H1 (cell line): Measurements from ENCODE around the gene SETX.

ENCODE experiments used
- CTCF ChIP-seq, 3 experiments: IDR thresholded peaks; 1 replicate in 2 of 3; 2 replicates in 1 of 3; pipeline versions ENCODE4 v1.5.1 to v1.6.1; 2011; ENCODE audit warnings: low read length in 3 of 3, mild to moderate bottlenecking in 3 of 3, inconsistent platforms in 2 of 3, low read depth in 1 of 3, moderate library complexity in 1 of 3; ENCODE audit not compliant: insufficient read depth in 1 of 3; ENCODE audit errors: control extremely low read depth in 1 of 3
- NANOG ChIP-seq: IDR thresholded peaks from 2 replicates; pipeline ENCODE4 v1.6.1; 2011; ENCODE audit warnings: low read length, low read depth, mild to moderate bottlenecking, inconsistent platforms; ENCODE audit not compliant: insufficient read depth, poor library complexity, severe bottlenecking
- POLR2A ChIP-seq, 2 experiments: IDR thresholded peaks; 1 replicate in 1 of 2; 2 replicates in 1 of 2; pipeline ENCODE4 v1.6.1; 2011; ENCODE audit warnings: low read depth in 2 of 2, low read length in 2 of 2, mild to moderate bottlenecking in 2 of 2; ENCODE audit errors: control extremely low read depth in 1 of 2
- SIX5 ChIP-seq: IDR thresholded peaks from 2 replicates; pipeline ENCODE4 v1.6.1; 2011; ENCODE audit warnings: mild to moderate bottlenecking, low read depth, low read length
- TAF1 ChIP-seq: IDR thresholded peaks from 2 replicates; pipeline ENCODE4 v1.6.1; 2011; ENCODE audit warnings: mild to moderate bottlenecking, low read depth, low read length

- TF ChIP-seq TAF1 (no peak), CTCF (IDR thresholded peaks at IDR 0.05; ENCODE audit: control extremely low read depth in 1 of 3, insufficient read depth in 1 of 3, low read depth in 1 of 3, low read length in 3 of 3) (no peak), POLR2A (IDR thresholded peaks at IDR 0.05; ENCODE audit: control extremely low read depth in 1 of 2, low read depth in 2 of 2, low read length in 2 of 2) (no peak), NANOG (no peak), SIX5 (no peak)
Measured at GRCh38 chr9:132324425-132324824, 30.4 kb downstream of the SETX start.
